Right lung (tissue), 5 donors: ENCODE measurements around the gene DMRTC1B. TPM values are rescaled to one million over a fixed set of nuclear protein-coding genes. Genes with fewer than 3 reads are reported as not detected.

Source experiments
- polyA plus RNA-seq, 5 donors: library from polyadenylated mRNA; unstranded; fragments of 120-200 nt; gene quantifications; one replicate each; pipeline versions ENCODE4 v1.2.1 to v1.2.3, GENCODE V29; 2013; ENCODE audit warnings: inconsistent platforms in 1 of 5, low replicate concordance in 1 of 5; ENCODE audit not compliant: insufficient read length in 5 of 5, insufficient read depth in 1 of 5

DMRTC1B gene
- polyA plus RNA-seq, 5 donors, result 1.7 to 3.5 (median 2.9) TPM

Other genes starting within 250 kb of the DMRTC1B start
- gene HDAC8, start 204.0 kb upstream of the DMRTC1B start, polyA plus RNA-seq, result 10 to 100 TPM; 31.5 to 48.3 (median 41.2) TPM
- gene PHKA1, start 62.6 kb upstream of the DMRTC1B start, polyA plus RNA-seq, result 1 to 10 TPM; 2.4 to 5.3 (median 4.2) TPM
- not detected for gene FAM236B, start 5.8 kb downstream of the DMRTC1B start, polyA plus RNA-seq
- gene FAM236D, start 31.3 kb downstream of the DMRTC1B start, polyA plus RNA-seq, result not detected
- not detected for gene FAM236C, start 135.7 kb downstream of the DMRTC1B start, polyA plus RNA-seq
- under 1 TPM in 2 of 5 donors, not detected in 3; 0.27 to 0.34 TPM for gene FAM236A, start 161.3 kb downstream of the DMRTC1B start, polyA plus RNA-seq
- gene DMRTC1, start 166.9 kb downstream of the DMRTC1B start, polyA plus RNA-seq, result 1 to 10 TPM in 1 of 5 donors, under 1 TPM in 4; 0.21 to 1.7 (median 0.41) TPM
- gene PABPC1L2B, start 226.0 kb downstream of the DMRTC1B start, polyA plus RNA-seq, result not detected